NCI-H510A (cell line): ENCODE measurements around the gene ATP6V0E2.
A peak's percentile ranks its signal among the peaks of the same experiment; 100 is the strongest.

Source experiments
- DNase-seq: peaks from one replicate; lab custom pipeline; 2025; lab: John Stamatoyannopoulos, UW

The ATP6V0E2 gene

GRCh38 chr7:149864023-149864422, 9.7 kb upstream of the ATP6V0E2 start:
- no peak for DNase-seq

DNA sequence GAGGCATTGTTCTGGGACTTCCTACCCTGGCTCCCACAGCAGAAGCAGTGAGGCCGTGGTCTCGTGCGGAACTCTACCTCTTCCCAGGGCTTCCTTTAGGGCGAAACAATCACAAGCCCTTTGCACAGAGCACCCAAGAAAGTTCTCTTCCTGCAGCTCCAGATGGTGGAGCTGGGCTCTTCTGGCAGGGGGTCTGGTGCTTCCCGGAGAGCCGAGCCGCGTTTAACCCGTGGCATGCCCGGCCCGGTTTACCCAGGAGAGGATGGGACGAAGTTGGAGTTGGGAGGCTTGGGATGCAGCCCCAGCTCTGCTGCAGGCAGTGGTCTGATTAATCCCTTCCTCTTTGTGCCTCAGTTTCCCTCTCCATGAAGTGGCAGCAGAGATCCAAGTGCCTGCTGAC, 9.0 kb upstream of the ATP6V0E2 start:
- no peak for DNase-seq

DNA sequence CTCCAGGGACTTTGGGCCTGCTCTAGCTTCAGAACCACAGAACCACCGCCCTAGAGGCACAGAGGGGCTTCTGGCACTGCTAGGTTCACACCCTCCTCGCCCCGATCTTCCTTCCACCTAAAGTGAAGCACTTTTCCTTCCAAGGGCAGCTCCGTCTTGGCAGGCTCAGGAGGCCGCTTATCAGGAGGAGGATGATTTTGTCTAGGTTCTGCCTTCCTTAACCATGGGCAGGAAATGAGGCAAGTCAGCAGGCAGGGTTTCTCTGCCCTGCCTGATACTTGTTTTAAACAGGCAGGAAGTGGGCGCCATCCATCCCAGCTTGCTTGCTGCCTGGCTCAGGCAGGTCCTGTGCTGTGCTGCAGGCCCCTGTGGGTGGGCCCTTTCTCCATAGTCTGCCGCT, 8.3 kb upstream of the ATP6V0E2 start:
- DNase-seq, result no peak

GRCh38 chr7:149866139-149866778, 7.5 kb upstream of the ATP6V0E2 start:
- DNase-seq, result no peak

DNA sequence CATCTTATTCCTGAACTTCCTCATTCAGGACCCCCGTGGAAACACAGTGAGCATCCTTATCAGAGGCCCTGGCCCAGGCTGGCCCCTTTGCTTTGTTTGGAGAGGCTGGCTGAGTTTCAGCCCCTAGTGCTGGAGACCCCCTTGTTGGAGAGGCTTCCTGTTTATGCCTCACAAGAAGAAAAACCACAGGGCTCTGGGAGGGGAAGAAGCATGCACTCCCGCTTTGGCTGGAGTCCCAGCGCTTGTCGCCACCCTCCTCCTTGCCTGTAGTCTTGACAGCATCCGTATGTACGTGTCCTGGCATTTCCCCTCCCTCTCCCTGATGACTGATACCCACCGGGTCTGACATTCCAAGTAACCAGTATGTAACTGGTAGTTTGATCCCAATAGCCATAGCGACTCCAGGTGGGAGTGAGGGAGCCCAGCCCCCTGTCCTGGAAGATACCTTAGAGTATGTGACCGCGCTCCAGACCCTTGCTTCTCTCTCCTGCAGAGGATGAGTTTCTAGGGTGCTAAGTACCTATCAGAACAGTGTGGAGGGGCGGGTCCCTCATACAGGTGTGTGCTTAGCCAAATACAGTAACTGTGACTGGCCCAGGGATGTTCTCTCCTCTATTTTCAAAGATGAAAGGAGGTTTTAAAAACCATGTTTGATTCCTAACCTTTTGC, 6.9 kb upstream of the ATP6V0E2 start:
- no peak for DNase-seq

- DNase-seq, result no peak
Measured at GRCh38 chr7:149867762-149868622, 5.8 kb upstream of the ATP6V0E2 start.

GRCh38 chr7:149868623-149869290, 5.0 kb upstream of the ATP6V0E2 start:
- no peak for DNase-seq

DNA sequence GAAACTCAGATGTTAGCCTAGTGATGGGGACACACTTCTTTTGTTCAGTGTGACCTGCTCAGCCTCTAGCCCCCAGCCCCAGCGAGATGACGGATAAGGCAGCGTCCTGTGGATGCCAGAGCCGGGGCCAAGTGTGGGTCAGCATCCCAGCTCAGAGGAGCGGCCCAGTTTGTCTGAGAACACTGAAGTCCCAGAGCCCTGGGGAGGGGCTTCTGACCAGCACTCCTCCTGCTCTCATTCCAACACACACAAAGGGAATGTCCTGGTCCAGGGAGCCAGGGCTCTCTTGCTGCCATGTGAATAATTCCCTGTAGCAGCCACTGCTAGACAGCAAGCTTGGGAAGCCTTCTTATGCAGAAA, 4.5 kb upstream of the ATP6V0E2 start:
- no peak for DNase-seq

- no peak for DNase-seq
Measured at GRCh38 chr7:149869867-149870266, 3.9 kb upstream of the ATP6V0E2 start.

DNA sequence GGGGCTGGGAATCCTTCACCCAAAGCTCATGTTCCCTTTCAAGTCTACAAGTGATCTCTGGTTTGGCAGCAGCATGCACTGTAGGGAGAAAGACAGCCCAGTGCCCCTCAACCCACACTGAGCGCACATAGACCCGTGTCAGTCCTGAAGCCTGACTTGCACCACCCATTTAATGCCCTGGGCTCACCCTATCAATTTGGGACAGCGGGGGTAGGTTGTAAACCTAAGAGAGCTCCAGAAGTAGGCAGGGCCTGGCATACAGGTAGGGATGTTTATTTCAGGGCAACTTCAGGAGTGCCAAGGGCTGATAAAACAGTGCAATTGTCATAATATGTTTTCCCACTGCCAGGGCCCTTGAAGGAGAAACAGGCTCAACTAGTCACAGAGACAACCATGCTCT, 3.5 kb upstream of the ATP6V0E2 start:
- DNase-seq, result no peak

DNA sequence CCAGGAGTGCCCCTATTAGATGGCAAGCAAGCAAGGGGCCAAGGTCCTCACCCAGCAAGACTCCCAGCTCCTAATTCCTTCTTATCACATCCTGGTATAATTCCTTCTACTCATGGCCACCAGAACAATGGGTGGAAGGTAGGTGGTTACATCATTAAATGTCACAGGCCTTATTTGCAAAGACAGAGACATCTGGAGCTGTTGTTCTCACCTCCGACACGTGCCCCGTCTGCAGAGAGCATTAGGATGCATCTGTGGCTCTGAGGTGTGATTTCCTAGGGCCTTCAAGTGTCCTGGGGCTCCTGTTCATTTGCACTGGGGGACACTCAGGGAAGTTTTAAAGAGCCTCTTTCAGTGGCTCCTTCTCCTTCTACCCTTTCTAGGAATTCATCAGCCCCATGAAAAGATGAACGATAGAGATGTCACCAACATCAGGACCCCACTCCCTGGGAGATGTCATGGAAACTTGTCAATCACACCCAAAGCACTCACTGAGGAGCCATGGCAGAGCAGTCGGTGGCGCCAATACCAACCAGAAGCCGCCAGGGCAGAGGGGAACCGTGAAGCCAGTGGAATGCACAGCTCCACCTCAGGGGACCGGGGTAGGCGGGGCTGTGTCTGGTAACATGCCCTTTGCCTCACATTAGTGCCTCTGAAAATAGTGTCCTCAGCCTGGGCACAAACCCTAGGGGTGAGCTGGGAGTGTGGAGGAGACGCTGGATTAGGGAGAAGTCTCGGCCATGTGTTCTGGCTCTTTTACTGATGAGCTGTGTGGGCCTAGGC, 2.9 kb upstream of the ATP6V0E2 start:
- no peak for DNase-seq

GRCh38 chr7:149871576-149871975, 2.2 kb upstream of the ATP6V0E2 start:
- DNase-seq, result no peak

DNA sequence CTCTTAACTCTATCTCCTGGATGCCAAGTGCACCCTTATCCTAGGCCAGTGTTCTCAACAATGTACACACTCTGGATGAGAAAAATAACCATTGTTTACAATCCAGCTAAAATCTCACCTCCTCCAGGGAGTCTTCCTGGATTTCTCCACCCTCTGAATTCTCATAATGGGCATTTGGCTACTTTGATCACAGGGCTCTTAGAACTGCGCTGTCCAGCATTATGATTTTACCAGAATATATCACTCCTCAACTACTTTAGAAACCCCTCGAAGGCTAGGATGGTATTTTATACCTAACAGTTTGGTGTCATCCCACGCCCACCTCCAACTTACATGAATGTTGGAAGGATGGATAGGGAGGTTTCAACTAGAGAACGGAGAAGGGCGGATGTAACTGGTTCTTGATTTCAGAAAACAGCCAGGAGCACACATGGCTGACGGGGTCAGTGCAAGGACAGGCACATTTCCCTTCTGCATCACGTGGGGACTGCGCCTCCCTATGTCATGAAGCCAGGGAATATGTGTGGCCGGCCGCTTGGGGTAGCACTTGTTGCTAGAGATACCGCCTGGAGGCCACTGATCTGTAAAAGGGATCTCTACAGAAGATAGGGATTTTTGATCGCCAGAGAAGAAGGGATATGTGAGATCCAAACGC, 1.2 kb upstream of the ATP6V0E2 start:
- DNase-seq, result peak; percentile 61

- no peak for DNase-seq
Measured at GRCh38 chr7:149873970-149874643, 338 bp downstream of the ATP6V0E2 start.

- DNase-seq, result no peak
Measured at GRCh38 chr7:149874644-149875028, 867 bp downstream of the ATP6V0E2 start.

- DNase-seq, result no peak
Measured at GRCh38 chr7:149875396-149875795, 1.6 kb downstream of the ATP6V0E2 start.

DNA sequence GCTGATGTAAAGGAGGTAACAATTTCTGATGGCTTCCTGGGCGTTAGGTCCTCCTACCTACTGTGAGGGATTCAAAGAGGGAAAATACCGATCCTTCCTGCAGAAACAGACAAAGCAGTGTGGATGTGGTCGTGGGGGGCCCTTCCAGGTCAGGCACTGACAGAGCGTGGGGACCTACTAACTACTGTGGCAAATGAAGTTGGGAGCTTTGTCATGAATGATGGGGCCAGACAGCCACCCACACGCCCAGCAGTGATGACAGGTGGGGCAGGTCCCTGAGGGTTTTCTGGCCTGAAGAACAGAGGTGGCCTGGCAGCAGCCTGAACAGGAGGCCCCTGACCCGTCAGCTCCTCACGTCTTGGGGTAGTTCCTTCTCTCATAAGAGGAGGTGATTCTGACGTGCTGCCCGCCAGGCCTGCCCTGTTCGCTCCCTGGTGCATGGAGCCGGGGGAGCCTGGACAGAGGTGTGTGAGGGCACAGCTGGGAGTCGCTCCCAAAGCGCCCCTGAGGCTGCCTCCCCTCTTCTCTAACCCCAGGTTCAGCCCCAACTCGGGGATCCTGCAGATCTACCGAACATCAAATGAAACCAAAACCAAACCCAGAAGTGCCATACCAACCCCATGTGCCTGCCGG, 4.2 kb downstream of the ATP6V0E2 start:
- DNase-seq, result no peak

DNA sequence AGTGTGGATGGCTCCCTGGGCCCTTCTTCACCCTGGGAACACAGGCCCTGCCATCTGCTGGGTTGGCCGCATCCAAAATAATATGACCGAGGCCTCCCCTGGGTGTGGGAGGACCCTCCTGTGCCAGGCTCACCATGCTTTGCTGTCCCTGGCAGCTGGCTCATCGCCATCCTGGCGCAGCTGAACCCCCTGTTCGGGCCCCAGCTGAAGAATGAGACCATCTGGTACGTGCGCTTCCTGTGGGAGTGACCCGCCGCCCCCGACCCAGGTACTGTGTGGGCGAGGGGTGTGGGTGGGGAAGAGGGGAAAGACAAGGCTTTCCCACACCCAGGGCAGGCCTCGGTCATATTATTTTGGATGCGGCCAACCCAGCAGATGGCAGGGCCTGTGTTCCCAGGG, 4.8 kb downstream of the ATP6V0E2 start:
- no peak for DNase-seq

DNA sequence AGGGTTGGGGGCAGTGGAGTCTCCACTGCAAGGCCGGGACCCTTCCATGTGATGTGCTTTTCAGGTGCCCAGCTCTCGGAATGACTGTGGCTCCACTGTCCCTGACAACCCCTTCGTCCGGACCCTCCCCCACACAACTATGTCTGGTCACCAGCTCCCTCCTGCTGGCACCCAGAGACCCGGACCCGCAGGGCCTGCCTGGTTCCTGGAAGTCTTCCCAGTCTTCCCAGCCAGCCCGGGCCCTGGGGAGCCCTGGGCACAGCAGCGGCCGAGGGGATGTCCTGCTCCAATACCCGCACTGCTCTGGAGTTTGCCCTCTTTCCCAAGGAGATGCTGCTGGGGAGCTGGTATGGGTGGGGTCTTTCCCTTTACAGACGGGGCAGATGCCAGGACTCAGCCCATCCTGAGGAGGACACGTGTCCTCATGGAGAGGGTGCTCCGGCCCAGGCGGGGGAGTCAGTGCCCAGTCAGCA, 5.5 kb downstream of the ATP6V0E2 start:
- no peak for DNase-seq
